Activated CD8-positive, alpha-beta memory T cell treated with anti-CD3 and anti-CD28 coated beads, Interleukin-2, amount 50 U/mL, for 1 hour (primary cell): ENCODE measurements around the gene PAGE2.
"Not testable (repeated sequence)": the region's sequence is repeated elsewhere in the genome, so short reads cannot be mapped to it uniquely, and the experiment has no call there.

Experiments
- DNase-seq: peaks from one replicate; pipeline ENCODE4 v3.0.0-alpha.2; 2020; ENCODE audit errors: extremely low read depth

The PAGE2 gene

GRCh38 chrX:55088795-55089489, at the start of gene PAGE2:
Gene PAGE2 (plus strand): TSS chrX:55089018. CDS start chrX:55090021, 1,003 bp downstream.
- DNase-seq, result no peak

GRCh38 chrX:55039471-55039870, 49.3 kb upstream of the PAGE2 start:
- DNase-seq, result no peak

- DNase-seq, result no peak
Observed at GRCh38 chrX:55041514-55041913, 47.3 kb upstream of the PAGE2 start.

- not testable (repeated sequence) for DNase-seq
Observed at GRCh38 chrX:55050599-55050998, 38.2 kb upstream of the PAGE2 start.

- DNase-seq, result peak; percentile 22
Observed at GRCh38 chrX:55056820-55057674, 31.8 kb upstream of the PAGE2 start.

- DNase-seq, result no peak
Observed at GRCh38 chrX:55057675-55058249, 31.1 kb upstream of the PAGE2 start.

GRCh38 chrX:55067180-55067579, 21.6 kb upstream of the PAGE2 start:
- not testable (repeated sequence) for DNase-seq

GRCh38 chrX:55072286-55072685, 16.5 kb upstream of the PAGE2 start:
- no peak for DNase-seq

GRCh38 chrX:55074851-55075467, 13.9 kb upstream of the PAGE2 start, which contains the start of gene PAGE2B:
Gene PAGE2B (plus strand): TSS chrX:55075030. CDS start chrX:55076042, 1,012 bp downstream.
- DNase-seq, result no peak

- DNase-seq, result no peak
Observed at GRCh38 chrX:55098691-55099090, 9.9 kb downstream of the PAGE2 start.

GRCh38 chrX:55099162-55099561, 10.3 kb downstream of the PAGE2 start:
- DNase-seq, result no peak

- no peak for DNase-seq
Observed at GRCh38 chrX:55102754-55103153, 13.9 kb downstream of the PAGE2 start.

GRCh38 chrX:55107262-55107661, 18.4 kb downstream of the PAGE2 start:
- DNase-seq, result no peak

- DNase-seq, result no peak
Observed at GRCh38 chrX:55107911-55108310, 19.1 kb downstream of the PAGE2 start.

- DNase-seq, result no peak
Observed at GRCh38 chrX:55109306-55109705, 20.5 kb downstream of the PAGE2 start.

- no peak for DNase-seq
Observed at GRCh38 chrX:55111578-55112254, 22.9 kb downstream of the PAGE2 start.

- DNase-seq, result not testable (repeated sequence)
Observed at GRCh38 chrX:55116589-55116988, 27.8 kb downstream of the PAGE2 start.

GRCh38 chrX:55118574-55118973, 29.8 kb downstream of the PAGE2 start:
- no peak for DNase-seq

- no peak for DNase-seq
Observed at GRCh38 chrX:55119271-55119670, 30.5 kb downstream of the PAGE2 start.

GRCh38 chrX:55119712-55120111, 30.9 kb downstream of the PAGE2 start:
- no peak for DNase-seq

GRCh38 chrX:55120761-55121358, 32.0 kb downstream of the PAGE2 start:
- no peak for DNase-seq
